GM19238 (cell line): Measurements from ENCODE around the gene RLN2.
"Not testable (repeated sequence)": the region's sequence is repeated elsewhere in the genome, so short reads cannot be mapped to it uniquely, and the experiment has no call there.

Experiments used
- DNase-seq: peaks from one replicate; pipeline ENCODE4 v3.0.0; 2011; ENCODE audit warnings: low spot score; ENCODE audit not compliant: insufficient read length

RLN2 gene, protein sequence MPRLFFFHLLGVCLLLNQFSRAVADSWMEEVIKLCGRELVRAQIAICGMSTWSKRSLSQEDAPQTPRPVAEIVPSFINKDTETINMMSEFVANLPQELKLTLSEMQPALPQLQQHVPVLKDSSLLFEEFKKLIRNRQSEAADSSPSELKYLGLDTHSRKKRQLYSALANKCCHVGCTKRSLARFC

DNA sequence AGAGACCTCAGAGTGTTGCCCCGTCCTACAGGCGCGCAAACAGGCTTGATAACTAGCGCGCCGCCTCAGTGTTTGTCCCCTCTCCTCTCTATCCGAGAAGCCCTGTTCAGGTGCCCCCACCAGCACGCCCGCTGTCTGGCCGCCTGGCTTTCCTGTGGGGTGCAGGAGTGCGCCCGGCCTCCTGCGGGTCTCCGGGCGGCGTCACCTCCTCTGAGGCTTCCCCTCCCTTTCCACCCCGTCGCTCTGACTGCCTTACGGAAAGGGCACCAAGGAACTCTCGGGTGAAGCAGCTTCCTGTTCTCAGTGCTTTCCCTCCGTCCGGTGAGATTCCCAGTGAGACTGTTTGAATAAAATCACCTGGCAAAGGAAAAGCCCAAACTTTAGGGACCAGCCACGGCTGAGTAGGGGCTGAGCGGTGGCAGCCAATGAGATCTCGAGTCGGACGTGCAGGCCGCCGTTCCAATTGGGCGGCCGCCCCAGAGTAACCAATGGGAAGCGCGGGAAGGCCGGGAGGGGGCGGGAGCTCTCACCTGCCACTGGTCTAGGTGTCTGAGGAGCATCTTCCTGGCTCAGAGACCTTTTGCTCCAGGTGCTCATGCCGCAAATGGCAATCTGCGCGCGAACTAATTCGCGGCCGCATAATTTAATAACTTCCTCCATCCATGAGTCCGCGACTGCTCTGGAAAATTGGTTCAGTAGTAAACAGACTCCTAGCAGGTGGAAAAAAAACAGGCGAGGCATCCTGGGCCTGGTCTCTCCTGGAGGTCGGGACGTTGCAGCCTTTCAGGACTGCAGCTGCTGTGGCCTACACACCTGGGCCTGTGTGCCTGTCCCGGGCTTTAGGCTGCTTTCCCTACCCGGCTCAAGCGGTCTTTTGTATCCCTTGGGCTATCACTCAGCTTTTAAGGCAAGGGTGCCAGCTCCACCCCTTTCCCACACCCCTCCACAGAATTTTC is at the start of gene RLN2:
TSS of gene RLN2 (minus strand) at position 877 of the 956 bp plus-strand sequence. CDS start at position 741, 136 bp downstream.
- not testable (repeated sequence) for DNase-seq

DNA sequence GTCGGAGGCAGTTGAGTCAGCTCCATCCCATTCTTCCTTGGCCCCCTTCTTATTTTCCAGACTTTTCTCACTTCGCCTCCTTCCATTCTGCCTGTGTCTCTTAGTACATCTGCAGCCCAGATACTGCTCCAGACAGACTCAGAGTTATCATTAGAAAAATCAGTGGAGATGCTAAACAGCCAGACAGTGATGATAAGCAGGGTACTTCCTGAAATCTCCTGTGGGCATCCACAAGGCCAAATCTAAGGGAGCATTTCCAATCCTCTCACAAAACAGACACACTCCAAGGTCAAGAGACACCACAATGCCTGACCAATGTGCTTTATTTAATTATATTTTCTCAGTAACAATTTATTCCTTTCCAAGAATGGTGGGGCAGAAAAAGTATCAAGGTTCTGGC is 49.7 kb upstream of the RLN2 start:
- no peak for DNase-seq

DNA sequence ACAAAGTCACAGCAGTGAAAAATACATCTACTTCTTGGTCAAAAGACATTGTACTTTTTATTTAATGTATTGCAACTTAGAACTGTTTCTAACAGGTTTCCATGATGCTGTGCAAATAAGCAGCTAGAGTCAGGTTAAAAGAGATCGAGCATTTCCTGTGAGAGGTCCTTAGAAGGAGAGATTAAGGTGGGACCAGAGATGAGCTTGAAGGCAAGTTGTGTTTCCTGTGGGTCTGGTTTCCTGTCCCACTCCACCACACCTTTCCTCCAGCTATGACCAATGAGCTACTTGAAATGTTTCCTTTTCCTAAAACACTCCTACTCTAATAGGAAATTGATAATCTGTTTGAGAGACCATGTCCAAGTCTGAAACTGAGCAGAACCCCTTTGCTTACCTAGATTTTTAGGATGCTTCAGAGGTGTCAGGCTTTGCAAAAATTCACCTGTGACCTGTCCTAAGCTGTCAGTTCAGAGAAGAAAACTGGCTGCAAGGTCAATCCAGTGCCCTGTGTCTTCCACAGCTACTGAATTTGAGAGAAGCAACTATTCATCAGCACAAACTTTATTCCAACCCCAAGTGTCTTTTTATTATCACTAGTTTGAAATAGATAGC is 48.2 kb upstream of the RLN2 start:
- no peak for DNase-seq

DNA sequence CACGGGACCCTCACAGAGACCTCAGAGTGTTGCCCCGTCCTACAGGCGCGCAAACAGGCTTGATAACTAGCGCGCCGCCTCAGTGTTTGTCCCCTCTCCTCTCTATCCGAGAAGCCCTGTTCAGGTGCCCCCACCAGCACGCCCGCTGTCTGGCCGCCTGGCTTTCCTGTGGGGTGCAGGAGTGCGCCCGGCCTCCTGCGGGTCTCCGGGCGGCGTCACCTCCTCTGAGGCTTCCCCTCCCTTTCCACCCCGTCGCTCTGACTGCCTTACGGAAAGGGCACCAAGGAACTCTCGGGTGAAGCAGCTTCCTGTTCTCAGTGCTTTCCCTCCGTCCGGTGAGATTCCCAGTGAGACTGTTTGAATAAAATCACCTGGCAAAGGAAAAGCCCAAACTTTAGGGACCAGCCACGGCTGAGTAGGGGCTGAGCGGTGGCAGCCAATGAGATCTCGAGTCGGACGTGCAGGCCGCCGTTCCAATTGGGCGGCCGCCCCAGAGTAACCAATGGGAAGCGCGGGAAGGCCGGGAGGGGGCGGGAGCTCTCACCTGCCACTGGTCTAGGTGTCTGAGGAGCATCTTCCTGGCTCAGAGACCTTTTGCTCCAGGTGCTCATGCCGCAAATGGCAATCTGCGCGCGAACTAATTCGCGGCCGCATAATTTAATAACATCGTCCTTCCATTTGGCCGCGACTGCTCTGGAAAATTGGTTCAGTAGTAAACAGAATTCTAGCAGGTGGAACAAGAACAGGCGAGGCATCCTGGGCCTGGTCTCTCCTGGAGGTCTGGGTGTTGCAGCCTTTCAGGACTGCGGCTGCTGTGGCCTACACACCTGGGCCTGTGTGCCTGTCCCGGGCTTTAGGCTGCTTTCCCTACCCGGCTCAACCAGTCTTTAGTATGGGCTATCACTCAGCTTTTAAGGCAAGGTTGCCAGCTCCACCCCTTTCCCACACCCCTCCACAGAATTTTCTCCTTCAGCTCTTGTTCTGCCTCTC is 34.8 kb upstream of the RLN2 start, which contains the start of gene RLN1:
TSS of gene RLN1 (minus strand) at position 885 of the 990 bp plus-strand sequence. CDS start at position 755, 130 bp downstream.
- not testable (repeated sequence) for DNase-seq

- no peak for DNase-seq
Observed at GRCh38 chr9:5336688-5337087, 32.2 kb upstream of the RLN2 start.

GRCh38 chr9:5331276-5331675 is 26.8 kb upstream of the RLN2 start:
- DNase-seq: not testable (repeated sequence)

DNA sequence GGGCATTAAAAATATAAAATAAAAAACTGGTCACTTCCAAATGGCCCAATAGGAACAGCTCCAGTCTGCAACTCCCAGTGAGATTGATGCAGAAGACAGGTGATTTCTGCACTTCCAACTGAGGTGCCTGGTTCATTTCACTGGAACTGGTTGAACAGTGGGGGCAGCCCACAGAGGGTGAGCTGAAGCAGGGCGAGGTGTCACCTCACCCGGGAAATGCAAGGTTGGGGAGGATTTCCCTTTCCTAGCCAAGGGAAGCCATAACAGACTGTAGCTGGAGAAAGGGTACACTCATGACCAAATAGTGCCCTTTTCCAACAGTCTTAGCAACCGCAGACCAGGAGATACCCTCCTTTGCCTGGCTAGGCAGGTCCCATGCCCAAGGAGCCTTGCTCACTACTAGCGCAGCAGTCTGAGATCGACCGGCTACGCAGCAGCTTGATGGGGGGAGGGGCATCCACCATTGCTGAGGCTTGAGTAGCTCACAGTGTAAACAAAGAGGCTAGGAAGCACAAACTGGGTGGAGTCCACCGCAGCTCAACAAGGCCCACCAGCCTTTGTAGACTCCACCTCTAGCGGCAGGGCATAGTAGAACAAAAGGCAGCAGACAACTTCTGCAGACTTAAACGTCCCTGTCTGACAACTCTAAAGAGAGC is 22.5 kb upstream of the RLN2 start:
- DNase-seq: no peak

- DNase-seq: no peak
Observed at GRCh38 chr9:5326187-5326586, 21.7 kb upstream of the RLN2 start.

DNA sequence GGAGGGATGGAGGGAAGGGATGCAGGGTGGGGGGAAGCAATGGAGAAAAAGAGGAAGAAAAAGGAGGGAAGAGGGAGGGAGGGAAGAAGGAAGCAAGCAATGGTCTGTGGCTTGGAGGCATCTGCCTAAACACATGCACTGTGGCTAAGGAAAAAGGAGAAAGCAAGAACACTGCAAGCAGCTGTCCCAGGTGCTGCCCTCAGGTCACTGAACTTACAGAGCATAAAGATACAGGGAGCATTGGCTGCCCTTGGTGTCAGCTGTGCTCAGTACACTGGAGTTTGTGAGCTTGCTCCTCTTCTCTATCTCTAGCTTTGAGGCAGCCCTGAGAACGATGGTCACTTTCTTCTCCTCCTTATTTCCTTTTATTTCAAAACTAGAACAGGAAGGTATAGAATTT is 17.1 kb upstream of the RLN2 start:
- not testable (repeated sequence) for DNase-seq

GRCh38 chr9:5321058-5321457 is 16.5 kb upstream of the RLN2 start:
- DNase-seq: no peak

- DNase-seq: not testable (repeated sequence)
Observed at GRCh38 chr9:5316406-5316805, 11.9 kb upstream of the RLN2 start.

- no peak for DNase-seq
Observed at GRCh38 chr9:5315187-5315923, 10.8 kb upstream of the RLN2 start.

GRCh38 chr9:5310851-5311250 is 6.3 kb upstream of the RLN2 start:
- DNase-seq: no peak

- DNase-seq: no peak
Observed at GRCh38 chr9:5305741-5306140, 1.2 kb upstream of the RLN2 start.

DNA sequence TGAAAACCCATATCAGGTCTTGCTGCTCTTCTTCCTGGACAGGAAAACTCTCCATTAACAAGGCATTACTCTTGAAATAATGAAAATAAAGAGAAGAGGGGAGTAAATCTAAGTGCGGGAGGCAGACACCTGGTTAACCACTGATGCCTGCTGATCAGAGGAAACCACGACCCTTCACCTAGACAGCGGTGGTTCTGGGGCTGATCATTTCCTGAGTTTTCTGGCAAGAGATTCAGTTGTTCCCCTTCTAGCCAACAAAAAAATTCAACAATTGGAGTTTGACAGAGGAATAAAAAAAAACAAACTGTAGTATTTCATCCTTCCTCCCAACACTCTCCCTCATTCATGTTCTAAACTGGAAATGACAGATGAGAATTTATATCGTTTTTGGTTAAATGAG is 3.0 kb downstream of the RLN2 start:
- DNase-seq: no peak

GRCh38 chr9:5292141-5292540 is 12.4 kb downstream of the RLN2 start:
- no peak for DNase-seq

GRCh38 chr9:5288591-5288990 is 15.9 kb downstream of the RLN2 start:
- DNase-seq: no peak

DNA sequence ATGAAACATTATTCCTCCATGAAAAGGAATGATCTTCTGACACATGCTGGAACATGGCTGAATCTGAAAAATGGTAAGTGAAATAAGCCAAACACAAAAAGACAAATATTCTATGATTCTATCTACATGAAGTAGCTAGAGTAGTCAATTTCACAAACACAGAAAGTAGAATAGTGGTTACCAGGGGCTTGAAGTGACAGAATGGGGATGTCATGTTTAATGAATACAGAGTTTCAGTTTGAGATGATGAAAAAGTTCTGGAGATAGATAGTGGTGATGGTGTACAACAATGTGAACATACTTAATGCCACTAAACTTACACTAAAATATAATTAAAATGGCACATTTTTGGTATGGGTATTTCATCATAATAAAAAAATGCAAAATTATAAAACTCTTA is 18.3 kb downstream of the RLN2 start:
- DNase-seq: no peak

DNA sequence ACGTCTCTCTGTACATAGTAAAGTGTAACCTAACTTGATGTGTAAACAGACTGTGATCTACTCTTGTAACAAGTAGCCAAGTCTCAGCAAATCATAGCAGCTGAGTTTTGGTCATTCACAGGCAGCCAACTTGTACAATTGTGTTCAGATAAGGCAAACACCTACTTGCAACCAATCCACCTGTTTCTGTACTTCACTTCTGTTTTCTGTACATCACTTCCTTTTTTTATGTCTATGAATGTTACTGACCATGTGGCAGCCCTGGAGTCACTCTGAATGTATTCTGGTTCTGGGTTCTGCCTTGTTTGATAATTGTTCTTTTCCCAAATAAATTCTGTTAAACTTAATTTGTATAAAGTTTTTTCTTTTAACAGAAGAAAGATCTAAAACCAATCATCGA is 26.0 kb downstream of the RLN2 start:
- no peak for DNase-seq

GRCh38 chr9:5274770-5275169 is 29.7 kb downstream of the RLN2 start:
- DNase-seq: no peak
